ENCODE measurements around the gene PPP2R5D. TPM values are rescaled to one million over a fixed set of nuclear protein-coding genes. Genes with fewer than 3 reads are reported as not detected.

PPP2R5D gene
- total RNA-seq, 1 experiment from 2014 or later = 52.7 TPM

- TF ChIP-seq AR (CRISPR knock-in tag; IDR thresholded peaks at IDR 0.05) (no peak), AFF4 (CRISPR knock-in tag; IDR thresholded peaks at IDR 0.05; ENCODE audit: borderline replicate concordance) (no peak), E2F5 (CRISPR knock-in tag; IDR thresholded peaks at IDR 0.05) (no peak)
Observed at GRCh38 chr6:43034190-43034525, 49.8 kb downstream of the PPP2R5D start (continued).

- no peaks in the 10 kb centered on the region for H3K27me3 Mint-ChIP-seq (ENCODE audit: low read depth)
- H3K36me3 Mint-ChIP-seq = peaks cover 49% of the 10 kb centered on the region
- no peaks in the 10 kb centered on the region for H3K4me1 Mint-ChIP-seq
- DNase-seq (ENCODE audit: low spot score) (no peak), ATAC-seq (no peak)
- no peaks in the 10 kb centered on the region for H3K9me3 Mint-ChIP-seq
- ChIA-PET CTCF (interaction anchor here (1.0 to 2.5 kb wide), 3 partner anchors 14 to 108 kb away, joined by 3 to 10 read pairs (median 6); partner anchors contain the start of genes KLHDC3, MEA1 and RRP36), POLR2A (interaction anchor here (0.9 to 1.7 kb wide), 2 partner anchors 15 to 18 kb away, joined by 3 read pairs; partner anchors contain the start of gene CUL7)
- no peak overlapping the region for H3K27ac Mint-ChIP-seq
- no peak overlapping the region for H3K4me3 Mint-ChIP-seq
- no peak for TF ChIP-seq CTCF (IDR thresholded peaks at IDR 0.05)
- TF ChIP-seq SOX15 (CRISPR knock-in tag; IDR thresholded peaks at IDR 0.05) = no peak
- no peak for TF ChIP-seq RELA (CRISPR knock-in tag; IDR thresholded peaks at IDR 0.05; ENCODE audit: borderline replicate concordance)
- TF ChIP-seq ZNF263 (CRISPR knock-in tag; IDR thresholded peaks at IDR 0.05; ENCODE audit: low read depth) = no peak
- no peak for TF ChIP-seq ZNF138 (CRISPR knock-in tag; conservative IDR thresholded peaks at IDR 0.05)
- TF ChIP-seq ATF1 (CRISPR knock-in tag; IDR thresholded peaks at IDR 0.05) = no peak
- no peak for TF ChIP-seq E2F5 (CRISPR knock-in tag; IDR thresholded peaks at IDR 0.05)
- TF ChIP-seq ZNF532 (CRISPR knock-in tag; IDR thresholded peaks at IDR 0.05; ENCODE audit: borderline replicate concordance) = no peak
- no peak for TF ChIP-seq ZNF396 (CRISPR knock-in tag; IDR thresholded peaks at IDR 0.05; ENCODE audit: borderline replicate concordance)
- TF ChIP-seq JAZF1 (CRISPR knock-in tag; IDR thresholded peaks at IDR 0.05) = no peak
- TF ChIP-seq ZNF219 (CRISPR knock-in tag; IDR thresholded peaks at IDR 0.05; ENCODE audit: borderline replicate concordance) = no peak
- TF ChIP-seq NR3C1 (CRISPR knock-in tag; conservative IDR thresholded peaks at IDR 0.05; ENCODE audit: low read depth) = no peak
- TF ChIP-seq FOXJ3 (CRISPR knock-in tag; IDR thresholded peaks at IDR 0.05; ENCODE audit: borderline replicate concordance) = no peak
- TF ChIP-seq PRRX2 (CRISPR knock-in tag; IDR thresholded peaks at IDR 0.05) = no peak
Observed at GRCh38 chr6:43035495-43036194, 51.3 kb downstream of the PPP2R5D start.

All from WTC11 (cell line).